ENCODE data around the gene SLF1. TPM values are rescaled to one million over a fixed set of nuclear protein-coding genes. Genes with fewer than 3 reads are reported as not detected.

Gene SLF1
- total and polyA plus RNA-seq, 5 donors, result 2.3 to 6.9 (median 5.9) TPM

Other genes starting within 250 kb of the SLF1 start
- 1 to 10 TPM; 3.1 to 4.2 (median 3.6) TPM for gene KIAA0825, start 65 bp upstream of the SLF1 start, total RNA-seq
- 0.43 TPM for gene KIAA0825, start 65 bp upstream of the SLF1 start, polyA plus RNA-seq

Measured in right cardiac atrium (tissue), 5 donors.